ENCODE data around the gene EP400. TPM values are rescaled to one million over a fixed set of nuclear protein-coding genes. Genes with fewer than 3 reads are reported as not detected.

The EP400 gene
- polyA plus RNA-seq, 1 donor from 2014 or later, result 11.1 TPM

GRCh38 chr12:131909081-131909751 lies 40.5 kb upstream of the EP400 start:
- Mint-ChIP-seq H3K36me3 (peaks cover 3% of the 10 kb centered on the region), H3K4me1 (peaks cover 0 to 3% (median 2%) of the 10 kb centered on the region in 3 donors), H3K4me3 (no peak overlapping the region), H3K27me3 (no peaks in the 10 kb centered on the region), H3K27ac (no peak overlapping the region), H3K9me3 (no peaks in the 10 kb centered on the region)

- H3K36me3 Mint-ChIP-seq, result peaks cover 3% of the 10 kb centered on the region
- H3K4me1 Mint-ChIP-seq, result peaks cover 0 to 3% (median 2%) of the 10 kb centered on the region in 3 donors
- H3K9me3 Mint-ChIP-seq, result no peaks in the 10 kb centered on the region
- H3K27me3 Mint-ChIP-seq, result no peaks in the 10 kb centered on the region
- no peak overlapping the region for H3K4me3 Mint-ChIP-seq
- no peak overlapping the region for H3K27ac Mint-ChIP-seq
Observed at GRCh38 chr12:131909752-131910219, 40.0 kb upstream of the EP400 start.

- no peak overlapping the region for H3K27ac Mint-ChIP-seq
- no peaks in the 10 kb centered on the region for H3K9me3 Mint-ChIP-seq
- no peaks in the 10 kb centered on the region for H3K27me3 Mint-ChIP-seq
- no peak overlapping the region for H3K4me3 Mint-ChIP-seq
- H3K36me3 Mint-ChIP-seq, result peaks cover 3% of the 10 kb centered on the region
- peaks cover 0 to 3% (median 2%) of the 10 kb centered on the region in 3 donors for H3K4me1 Mint-ChIP-seq
Observed at GRCh38 chr12:131910302-131911027, 39.3 kb upstream of the EP400 start.

- Mint-ChIP-seq H3K36me3 (peaks cover 3% of the 10 kb centered on the region), H3K4me1 (peaks cover 0 to 2% (median 0%) of the 10 kb centered on the region in 3 donors), H3K27me3 (no peaks in the 10 kb centered on the region), H3K4me3 (no peak overlapping the region), H3K27ac (no peak overlapping the region), H3K9me3 (no peaks in the 10 kb centered on the region)
Observed at GRCh38 chr12:131911028-131911650, 38.6 kb upstream of the EP400 start.

- Mint-ChIP-seq H3K4me1 (peaks cover 0 to 2% (median 0%) of the 10 kb centered on the region in 3 donors), H3K4me3 (no peak overlapping the region), H3K27me3 (no peaks in the 10 kb centered on the region), H3K36me3 (peaks cover 3% of the 10 kb centered on the region), H3K27ac (no peak overlapping the region), H3K9me3 (no peaks in the 10 kb centered on the region)
Observed at GRCh38 chr12:131911851-131912477, 37.8 kb upstream of the EP400 start.

GRCh38 chr12:131912518-131913274 lies 37.0 kb upstream of the EP400 start:
- Mint-ChIP-seq H3K9me3 (no peaks in the 10 kb centered on the region), H3K27me3 (no peaks in the 10 kb centered on the region), H3K36me3 (peaks cover 3% of the 10 kb centered on the region), H3K4me3 (no peak overlapping the region), H3K4me1 (peaks cover 0 to 2% (median 0%) of the 10 kb centered on the region in 3 donors), H3K27ac (no peak overlapping the region)

- no peaks in the 10 kb centered on the region for H3K9me3 Mint-ChIP-seq
- no peaks in the 10 kb centered on the region for H3K27me3 Mint-ChIP-seq
- peak overlapping the region in 1 of 3 donors; percentile 35 for H3K27ac Mint-ChIP-seq
- peaks cover 0 to 2% (median 0%) of the 10 kb centered on the region in 3 donors for H3K4me1 Mint-ChIP-seq
- no peak overlapping the region for H3K4me3 Mint-ChIP-seq
- H3K36me3 Mint-ChIP-seq, result peaks cover 3% of the 10 kb centered on the region
Observed at GRCh38 chr12:131913666-131914065, 36.1 kb upstream of the EP400 start.

- no peaks in the 10 kb centered on the region for H3K9me3 Mint-ChIP-seq
- peak overlapping the region in 1 of 4 donors; percentile 66 for H3K4me3 Mint-ChIP-seq
- peaks cover 3% of the 10 kb centered on the region for H3K36me3 Mint-ChIP-seq
- no peaks in the 10 kb centered on the region for H3K27me3 Mint-ChIP-seq
- H3K27ac Mint-ChIP-seq, result peak overlapping the region in 1 of 3 donors; percentile 35
- H3K4me1 Mint-ChIP-seq, result no peaks in the 10 kb centered on the region
Observed at GRCh38 chr12:131914179-131914702, 35.5 kb upstream of the EP400 start.

GRCh38 chr12:131915000-131915689 lies 34.6 kb upstream of the EP400 start:
- H3K27me3 Mint-ChIP-seq, result no peaks in the 10 kb centered on the region
- H3K36me3 Mint-ChIP-seq, result peaks cover 3% of the 10 kb centered on the region
- no peaks in the 10 kb centered on the region for H3K9me3 Mint-ChIP-seq
- H3K27ac Mint-ChIP-seq, result no peak overlapping the region
- H3K4me3 Mint-ChIP-seq, result no peak overlapping the region
- no peaks in the 10 kb centered on the region for H3K4me1 Mint-ChIP-seq

GRCh38 chr12:131915823-131916222 lies 33.9 kb upstream of the EP400 start:
- H3K27ac Mint-ChIP-seq, result no peak overlapping the region
- no peaks in the 10 kb centered on the region for H3K4me1 Mint-ChIP-seq
- no peaks in the 10 kb centered on the region for H3K9me3 Mint-ChIP-seq
- peaks cover 3% of the 10 kb centered on the region for H3K36me3 Mint-ChIP-seq
- H3K4me3 Mint-ChIP-seq, result no peak overlapping the region
- no peaks in the 10 kb centered on the region for H3K27me3 Mint-ChIP-seq

- Mint-ChIP-seq H3K4me3 (no peak overlapping the region), H3K9me3 (no peaks in the 10 kb centered on the region), H3K27ac (no peak overlapping the region), H3K36me3 (peaks cover 3% of the 10 kb centered on the region), H3K27me3 (no peaks in the 10 kb centered on the region), H3K4me1 (no peaks in the 10 kb centered on the region)
Observed at GRCh38 chr12:131916306-131917138, 33.2 kb upstream of the EP400 start.

GRCh38 chr12:131917139-131917710 lies 32.5 kb upstream of the EP400 start:
- Mint-ChIP-seq H3K27ac (no peak overlapping the region), H3K9me3 (no peaks in the 10 kb centered on the region), H3K4me1 (peaks cover 4 to 7% (median 5%) of the 10 kb centered on the region in 3 donors), H3K4me3 (no peak overlapping the region), H3K27me3 (no peaks in the 10 kb centered on the region), H3K36me3 (no peaks in the 10 kb centered on the region)
